ENCODE results near the gene TAB2.
"Not testable (repeated sequence)": the region's sequence is repeated elsewhere in the genome, so short reads cannot be mapped to it uniquely, and the experiment has no call there.

The TAB2 gene

GRCh38 chr6:149313070-149313469, 4.4 kb upstream of the TAB2 start:
- no peak for DNase-seq

GRCh38 chr6:149313861-149314260, 3.7 kb upstream of the TAB2 start:
- no peak for DNase-seq

GRCh38 chr6:149314325-149314905, 3.1 kb upstream of the TAB2 start:
- DNase-seq, result no peak

GRCh38 chr6:149316108-149316727, 1.3 kb upstream of the TAB2 start:
- DNase-seq, result no peak

GRCh38 chr6:149316740-149317643, 520 bp upstream of the TAB2 start:
- peak; percentile 93 for DNase-seq

GRCh38 chr6:149318581-149319286, 1.2 kb downstream of the TAB2 start:
- DNase-seq, result peak; percentile 48

- DNase-seq, result no peak
Measured at GRCh38 chr6:149319422-149319821, 1.9 kb downstream of the TAB2 start.

- DNase-seq, result not testable (repeated sequence)
Measured at GRCh38 chr6:149320016-149320415, 2.5 kb downstream of the TAB2 start.

GRCh38 chr6:149320796-149321195, 3.3 kb downstream of the TAB2 start:
- no peak for DNase-seq

GRCh38 chr6:149323353-149323752, 5.8 kb downstream of the TAB2 start:
- DNase-seq, result no peak

GRCh38 chr6:149323925-149324324, 6.4 kb downstream of the TAB2 start:
- no peak for DNase-seq

- peak; percentile 42 for DNase-seq
Measured at GRCh38 chr6:149324428-149324827, 6.9 kb downstream of the TAB2 start.

- DNase-seq, result no peak
Measured at GRCh38 chr6:149325648-149326236, 8.2 kb downstream of the TAB2 start.

- no peak for DNase-seq
Measured at GRCh38 chr6:149327638-149328037, 10.1 kb downstream of the TAB2 start.

- no peak for DNase-seq
Measured at GRCh38 chr6:149328083-149328482, 10.6 kb downstream of the TAB2 start.

- DNase-seq, result no peak
Measured at GRCh38 chr6:149329529-149329928, 12.0 kb downstream of the TAB2 start.

- DNase-seq, result no peak
Measured at GRCh38 chr6:149330133-149330532, 12.6 kb downstream of the TAB2 start.

- DNase-seq, result no peak
Measured at GRCh38 chr6:149331043-149331807, 13.7 kb downstream of the TAB2 start.

GRCh38 chr6:149331871-149332270, 14.4 kb downstream of the TAB2 start:
- no peak for DNase-seq

GRCh38 chr6:149332602-149333265, 15.2 kb downstream of the TAB2 start:
- no peak for DNase-seq

- no peak for DNase-seq
Measured at GRCh38 chr6:149333266-149333620, 15.7 kb downstream of the TAB2 start.

- peak; percentile 82 for DNase-seq
Measured at GRCh38 chr6:149334201-149334600, 16.7 kb downstream of the TAB2 start.
